PFSK-1 (cell line): ENCODE measurements around the gene FAM169A.

ENCODE experiments used
- POLR2AphosphoS5 ChIP-seq: IDR thresholded peaks from 2 replicates; pipeline ENCODE4 v1.6.1; 2012; ENCODE audit warnings: low read depth, mild to moderate bottlenecking, control low read depth, low read length, moderate library complexity
- TAF1 ChIP-seq: IDR thresholded peaks from 2 replicates; pipeline ENCODE4 v1.6.1; 2012; ENCODE audit warnings: low read length, control low read depth, borderline replicate concordance; ENCODE audit not compliant: insufficient read depth

- TF ChIP-seq POLR2AphosphoS5 (no peak), TAF1 (no peak)
Observed at GRCh38 chr5:74738406-74738805, 127.8 kb downstream of the FAM169A start.
